ENCODE results near the gene MGST3. TPM values are rescaled to one million over a fixed set of nuclear protein-coding genes. Genes with fewer than 3 reads are reported as not detected.
"Not testable (repeated sequence)": the region's sequence is repeated elsewhere in the genome, so short reads cannot be mapped to it uniquely, and the experiment has no call there.

Gene MGST3
- total RNA-seq, 5 donors from 2014 or later (not counting 1 experiment from before 2014, with no cell fraction given): 33.1 to 66.7 (median 40.4) TPM

DNA sequence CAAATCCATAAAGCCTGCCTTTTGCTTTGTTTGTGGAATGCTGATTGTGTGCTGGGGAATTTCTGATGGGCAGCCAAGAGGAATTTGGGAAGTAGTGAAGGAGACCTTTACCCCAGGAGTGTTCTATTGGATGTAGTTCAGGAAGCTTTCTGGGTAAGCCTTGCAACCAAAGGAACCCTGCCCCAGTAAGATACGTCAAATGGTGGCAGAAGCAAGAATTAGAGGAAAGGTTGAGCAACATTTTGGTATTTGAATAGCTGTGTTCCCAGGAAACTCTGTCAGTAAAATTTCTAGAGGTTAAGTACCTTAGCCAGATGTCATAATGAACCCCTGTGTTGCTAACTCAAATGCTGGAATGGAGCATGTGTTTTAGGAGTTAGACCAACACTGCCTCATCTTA is 6.4 kb downstream of the MGST3 start:
- POLR2A ChIA-PET: no interaction called here
- DNase-seq (no peak), ATAC-seq (replicated peaks in 1 of 4) (no peak)
- 63% methylated on average over 1 of the region's 1 CpG for WGBS (ENCODE audit: insufficient coverage)
- H3K27ac ChIP-seq (ENCODE audit: low read length): no peak overlapping the region
- peaks cover 0 to 4% of the 10 kb centered on the region in 2 experiments for H3K4me1 ChIP-seq (ENCODE audit: control insufficient read depth in 1 of 2, extremely low read depth in 1 of 2, insufficient read depth in 2 of 2, low read length in 2 of 2)
- no peak overlapping the region for H3K27ac Mint-ChIP-seq
- H3K4me3 ChIP-seq (ENCODE audit: control insufficient read depth in 1 of 2, extremely low read depth in 1 of 2, low read length in 1 of 2): no peak overlapping the region
- H3K27me3 Mint-ChIP-seq: no peaks in the 10 kb centered on the region
- no peaks in the 10 kb centered on the region for H3K27me3 ChIP-seq (replicated peaks in 1 of 2; ENCODE audit: control insufficient read depth in 2 of 2, extremely low read depth in 1 of 2, insufficient read depth in 2 of 2, low read length in 1 of 2)
- CTCF ChIA-PET: interaction anchor here in 1 of 2 donors (0.6 kb wide), 1 partner anchor 44 kb away, joined by 3 read pairs; no protein-coding TSS in a partner anchor
- no peak overlapping the region for H3K4me3 Mint-ChIP-seq
- H3K36me3 Mint-ChIP-seq: peaks cover 15% of the 10 kb centered on the region
- peaks cover 3 to 9% of the 10 kb centered on the region in 2 donors for H3K36me3 ChIP-seq (ENCODE audit: control insufficient read depth in 2 of 2, extremely low read depth in 1 of 2, insufficient read depth in 1 of 2, low read length in 1 of 2)
- H3K4me1 Mint-ChIP-seq: peaks cover 24 to 67% (median 46%) of the 10 kb centered on the region in 3 donors
- no peaks in the 10 kb centered on the region for H3K9me3 ChIP-seq
- H3K9me3 Mint-ChIP-seq: no peaks in the 10 kb centered on the region

DNA sequence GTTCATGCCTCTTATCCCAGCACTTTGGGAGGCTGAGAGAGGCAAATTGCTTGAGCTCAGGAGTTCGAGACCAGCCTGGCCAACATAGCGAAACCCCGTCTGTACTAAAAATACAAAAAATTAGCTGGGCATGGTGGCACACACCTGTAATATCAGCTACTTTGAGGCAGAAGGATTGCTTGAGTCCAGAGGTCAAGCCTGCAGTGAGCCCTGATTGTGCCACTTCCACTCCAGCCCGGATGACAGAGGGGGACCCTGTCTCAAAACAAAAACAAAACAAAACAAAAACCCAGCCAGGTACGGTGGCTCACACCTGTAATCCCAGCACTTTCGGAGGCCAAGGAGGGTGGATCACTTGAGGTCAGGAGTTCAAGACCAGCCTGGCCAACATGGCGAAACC is 7.2 kb downstream of the MGST3 start:
- H3K4me1 ChIP-seq (ENCODE audit: control insufficient read depth in 1 of 2, extremely low read depth in 1 of 2, insufficient read depth in 2 of 2, low read length in 2 of 2); H3K27ac Mint-ChIP-seq; H3K27me3 Mint-ChIP-seq; H3K9me3 Mint-ChIP-seq; H3K9me3 ChIP-seq; H3K27ac ChIP-seq (ENCODE audit: low read length); H3K36me3 ChIP-seq (ENCODE audit: control insufficient read depth in 2 of 2, extremely low read depth in 1 of 2, insufficient read depth in 1 of 2, low read length in 1 of 2); DNase-seq; H3K27me3 ChIP-seq (replicated peaks in 1 of 2; ENCODE audit: control insufficient read depth in 2 of 2, extremely low read depth in 1 of 2, insufficient read depth in 2 of 2, low read length in 1 of 2); POLR2A ChIA-PET; ATAC-seq (replicated peaks in 1 of 4); H3K4me3 ChIP-seq (ENCODE audit: control insufficient read depth in 1 of 2, extremely low read depth in 1 of 2, low read length in 1 of 2); H3K4me3 Mint-ChIP-seq; CTCF ChIA-PET: not testable (repeated sequence)
- H3K4me1 Mint-ChIP-seq: peaks cover 24 to 67% (median 46%) of the 10 kb centered on the region in 3 donors
- H3K36me3 Mint-ChIP-seq: peaks cover 15% of the 10 kb centered on the region
- 97% methylated on average over 4 of the region's 7 CpGs for WGBS (ENCODE audit: insufficient coverage)

DNA sequence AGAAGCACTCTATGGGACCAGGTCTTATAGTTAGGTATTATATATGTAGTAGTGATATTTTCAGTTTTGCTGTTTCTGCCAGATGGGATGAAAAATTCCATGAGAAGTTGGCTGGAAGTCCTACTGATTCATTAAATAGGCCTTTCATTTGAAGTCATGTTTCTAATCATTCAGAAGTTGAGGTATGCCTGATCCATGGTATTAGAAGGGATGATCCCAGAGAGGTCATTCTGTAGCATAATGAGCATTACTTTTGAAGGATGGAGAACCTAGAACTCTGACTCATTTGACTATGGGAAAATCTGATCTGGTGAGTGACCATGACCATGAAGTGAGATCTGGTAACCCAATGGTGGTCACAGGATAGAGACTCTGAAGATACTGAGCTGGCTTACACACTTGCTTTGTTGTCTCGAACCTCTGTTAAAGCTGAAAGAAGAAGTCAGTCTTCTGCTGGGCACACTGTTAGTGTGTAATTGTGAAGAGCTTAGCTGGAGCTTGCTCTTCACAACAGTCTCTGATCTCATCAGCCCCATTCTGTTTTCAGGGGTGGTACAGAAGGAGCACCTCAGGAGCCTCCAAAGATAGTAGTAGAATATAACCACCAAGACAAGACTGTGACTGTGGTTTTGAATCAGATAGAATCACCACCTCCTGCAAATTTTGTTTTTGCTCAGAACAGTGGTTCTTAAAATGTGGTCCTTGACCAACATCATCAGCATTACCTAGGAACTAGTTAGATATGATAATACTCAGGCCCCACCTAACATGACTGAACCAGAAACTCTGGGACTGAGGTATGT is 9.0 kb downstream of the MGST3 start:
- peaks cover 12 to 60% (median 40%) of the 10 kb centered on the region in 3 donors for H3K4me1 Mint-ChIP-seq
- WGBS (ENCODE audit: insufficient coverage): no CpG with 5 or more reads among the region's 1 CpG
- DNase-seq (no peak), ATAC-seq (replicated peaks in 1 of 4) (no peak)
- Histone ChIP-seq H3K27me3 (replicated peaks in 1 of 2; ENCODE audit: control insufficient read depth in 2 of 2, extremely low read depth in 1 of 2, insufficient read depth in 2 of 2, low read length in 1 of 2) (no peaks in the 10 kb centered on the region), H3K36me3 (ENCODE audit: control insufficient read depth in 2 of 2, extremely low read depth in 1 of 2, insufficient read depth in 1 of 2, low read length in 1 of 2) (peaks cover 3 to 9% of the 10 kb centered on the region in 2 donors), H3K4me3 (ENCODE audit: control insufficient read depth in 1 of 2, extremely low read depth in 1 of 2, low read length in 1 of 2) (no peak overlapping the region), H3K4me1 (ENCODE audit: control insufficient read depth in 1 of 2, extremely low read depth in 1 of 2, insufficient read depth in 2 of 2, low read length in 2 of 2) (no peaks in the 10 kb centered on the region), H3K27ac (ENCODE audit: low read length) (no peak overlapping the region), H3K9me3 (no peaks in the 10 kb centered on the region)
- H3K9me3 Mint-ChIP-seq: no peaks in the 10 kb centered on the region
- CTCF ChIA-PET: interaction anchor here in 1 of 2 donors (0.5 kb wide), 1 partner anchor 280 kb away, joined by 3 read pairs; no protein-coding TSS in a partner anchor
- H3K27me3 Mint-ChIP-seq: no peaks in the 10 kb centered on the region
- H3K36me3 Mint-ChIP-seq: peaks cover 15% of the 10 kb centered on the region
- POLR2A ChIA-PET: no interaction called here
- H3K27ac Mint-ChIP-seq: no peak overlapping the region
- no peak overlapping the region for H3K4me3 Mint-ChIP-seq

DNA sequence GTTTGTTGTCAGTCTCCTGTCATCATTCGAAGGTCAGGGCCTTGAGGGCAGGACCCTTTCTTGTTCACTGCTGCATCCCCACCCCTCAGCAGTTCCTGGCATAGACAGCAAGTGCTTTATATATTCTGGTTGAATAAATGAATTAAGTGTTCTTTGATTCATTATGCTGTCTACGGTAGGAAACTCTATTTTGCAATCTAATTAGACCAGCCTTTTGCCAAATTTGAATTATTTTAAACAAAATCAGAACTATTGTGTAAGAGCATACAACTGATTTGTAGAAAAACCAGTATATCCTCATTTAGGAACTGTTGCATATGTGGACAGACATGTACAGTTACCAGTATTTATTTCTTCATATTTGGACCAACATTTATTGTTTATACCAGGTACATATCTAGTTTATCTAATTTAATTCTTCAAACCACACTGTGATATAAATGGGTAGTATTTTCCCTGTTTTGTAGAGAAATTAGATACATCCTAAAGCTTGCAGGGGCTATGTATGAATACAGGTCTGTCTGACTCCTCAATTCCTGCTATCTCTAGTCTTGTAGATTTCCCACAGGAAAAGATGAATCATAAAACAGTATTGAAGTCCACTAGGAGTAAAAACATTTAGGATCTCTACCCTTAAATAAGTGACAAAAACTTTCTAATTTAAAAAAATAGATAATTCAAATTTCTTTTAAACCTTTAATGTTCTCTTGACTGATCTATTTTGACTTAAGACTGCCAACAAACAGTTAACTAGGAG is 10.4 kb downstream of the MGST3 start:
- Mint-ChIP-seq H3K9me3 (no peaks in the 10 kb centered on the region), H3K27ac (no peak overlapping the region), H3K4me3 (no peak overlapping the region), H3K36me3 (peaks cover 15% of the 10 kb centered on the region), H3K4me1 (peaks cover 25 to 63% (median 45%) of the 10 kb centered on the region in 3 donors), H3K27me3 (no peaks in the 10 kb centered on the region)
- POLR2A ChIA-PET: no interaction called here
- ATAC-seq (replicated peaks in 1 of 4) (no peak), DNase-seq (no peak)
- H3K4me1 ChIP-seq (ENCODE audit: control insufficient read depth in 1 of 2, extremely low read depth in 1 of 2, insufficient read depth in 2 of 2, low read length in 2 of 2): peaks cover 0 to 4% of the 10 kb centered on the region in 2 experiments
- peaks cover 3 to 5% of the 10 kb centered on the region in 2 donors for H3K36me3 ChIP-seq (ENCODE audit: control insufficient read depth in 2 of 2, extremely low read depth in 1 of 2, insufficient read depth in 1 of 2, low read length in 1 of 2)
- CTCF ChIA-PET: no interaction called here
- no peaks in the 10 kb centered on the region for H3K9me3 ChIP-seq
- WGBS (ENCODE audit: insufficient coverage): 86% methylated on average over 1 of the region's 2 CpGs
- no peak overlapping the region for H3K27ac ChIP-seq (ENCODE audit: low read length)
- no peaks in the 10 kb centered on the region for H3K27me3 ChIP-seq (replicated peaks in 1 of 2; ENCODE audit: control insufficient read depth in 2 of 2, extremely low read depth in 1 of 2, insufficient read depth in 2 of 2, low read length in 1 of 2)
- H3K4me3 ChIP-seq (ENCODE audit: control insufficient read depth in 1 of 2, extremely low read depth in 1 of 2, low read length in 1 of 2): no peak overlapping the region

DNA sequence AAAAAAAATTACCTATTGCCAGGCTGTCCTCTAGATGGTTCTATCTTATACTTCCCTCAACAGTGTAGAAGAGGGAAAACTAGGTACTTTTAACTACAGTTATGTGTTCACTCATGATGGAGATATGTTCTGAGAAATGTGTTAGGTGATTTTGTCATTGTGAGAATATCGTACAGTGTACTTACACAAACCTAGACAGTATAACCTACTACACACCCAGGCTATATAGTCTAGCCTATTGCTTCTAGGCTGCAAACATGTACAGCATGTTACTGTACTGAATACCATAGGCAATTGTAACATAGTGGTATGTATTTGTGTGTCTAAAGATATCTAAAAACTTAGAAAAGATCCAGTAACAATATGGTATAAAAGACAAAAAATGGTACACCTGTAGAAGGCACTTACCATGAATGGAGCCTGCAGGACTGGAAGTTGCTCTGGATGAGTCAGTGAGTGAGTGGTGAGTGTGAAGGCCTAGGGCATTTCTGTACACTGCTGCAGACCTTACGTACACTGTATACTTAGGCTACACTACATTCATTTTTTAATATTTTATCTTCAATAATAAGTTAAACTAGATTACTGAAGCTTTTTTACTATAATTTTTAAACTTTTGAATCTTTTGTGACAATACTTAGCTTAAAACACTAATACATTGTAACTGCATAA is 13.2 kb downstream of the MGST3 start:
- Mint-ChIP-seq H3K4me3 (no peak overlapping the region), H3K4me1 (peaks cover 24 to 55% (median 43%) of the 10 kb centered on the region in 3 donors), H3K9me3 (no peaks in the 10 kb centered on the region), H3K27ac (no peak overlapping the region), H3K27me3 (no peaks in the 10 kb centered on the region), H3K36me3 (peaks cover 6% of the 10 kb centered on the region)
- Histone ChIP-seq H3K9me3 (no peaks in the 10 kb centered on the region), H3K36me3 (ENCODE audit: control insufficient read depth in 2 of 2, extremely low read depth in 1 of 2, insufficient read depth in 1 of 2, low read length in 1 of 2) (peaks cover under 1 to 3% of the 10 kb centered on the region in 2 donors), H3K27ac (ENCODE audit: low read length) (no peak overlapping the region), H3K4me1 (ENCODE audit: control insufficient read depth in 1 of 2, extremely low read depth in 1 of 2, insufficient read depth in 2 of 2, low read length in 2 of 2) (peaks cover 0 to 4% of the 10 kb centered on the region in 2 experiments), H3K27me3 (replicated peaks in 1 of 2; ENCODE audit: control insufficient read depth in 2 of 2, extremely low read depth in 1 of 2, insufficient read depth in 2 of 2, low read length in 1 of 2) (no peaks in the 10 kb centered on the region), H3K4me3 (ENCODE audit: control insufficient read depth in 1 of 2, extremely low read depth in 1 of 2, low read length in 1 of 2) (no peak overlapping the region)
- WGBS (ENCODE audit: insufficient coverage): no CpG with 5 or more reads among the region's 2 CpGs
- POLR2A ChIA-PET: no interaction called here
- no peak for ATAC-seq (replicated peaks in 1 of 4)
- no peak for DNase-seq
- CTCF ChIA-PET: no interaction called here

Data from T-cell (primary cell).